Stimulated activated CD4-positive, alpha-beta T cell treated with anti-CD3 and anti-CD28 coated beads, Interleukin-15, amount 100 ng/mL, for 24 hours (primary cell): ENCODE results near the gene MCM7.
A peak's percentile ranks its signal among the peaks of the same experiment; 100 is the strongest.
"Not testable (repeated sequence)": the region's sequence is repeated elsewhere in the genome, so short reads cannot be mapped to it uniquely, and the experiment has no call there.

ENCODE experiments used
- DNase-seq: peaks from one replicate; pipeline ENCODE4 v3.0.0-alpha.2; 2020

The MCM7 gene

GRCh38 chr7:100101016-100101862 is at the start of gene MCM7, which contains the start of gene AP4M1:
MCM7 (minus strand) TSS chr7:100101397; CDS start chr7:100101294, 103 bp downstream.
AP4M1 (plus strand) TSS chr7:100101643; CDS start chr7:100101715, 72 bp downstream.
- DNase-seq: peak; percentile 99

- peak; percentile 99 for DNase-seq
Observed at GRCh38 chr7:100148559-100149328, 47.5 kb upstream of the MCM7 start, which contains the start of gene LAMTOR4. LAMTOR4 (plus strand) TSS chr7:100148918; CDS start chr7:100148973, 55 bp downstream.

- DNase-seq: no peak
Observed at GRCh38 chr7:100148225-100148558, 47.0 kb upstream of the MCM7 start.

- no peak for DNase-seq
Observed at GRCh38 chr7:100147278-100147677, 46.1 kb upstream of the MCM7 start.

GRCh38 chr7:100146350-100146749 is 45.2 kb upstream of the MCM7 start:
- DNase-seq: not testable (repeated sequence)

- DNase-seq: no peak
Observed at GRCh38 chr7:100142461-100142860, 41.3 kb upstream of the MCM7 start.

- no peak for DNase-seq
Observed at GRCh38 chr7:100141555-100141949, 40.4 kb upstream of the MCM7 start.

- no peak for DNase-seq
Observed at GRCh38 chr7:100137851-100138760, 36.9 kb upstream of the MCM7 start.

- peak; percentile 74 for DNase-seq
Observed at GRCh38 chr7:100132697-100133151, 31.5 kb upstream of the MCM7 start.

- DNase-seq: no peak
Observed at GRCh38 chr7:100132126-100132525, 30.9 kb upstream of the MCM7 start.

GRCh38 chr7:100130608-100131453 is 29.6 kb upstream of the MCM7 start:
- DNase-seq: peak; percentile 88

- not testable (repeated sequence) for DNase-seq
Observed at GRCh38 chr7:100130220-100130607, 29.0 kb upstream of the MCM7 start.

GRCh38 chr7:100128637-100128963 is 27.4 kb upstream of the MCM7 start:
- DNase-seq: no peak

GRCh38 chr7:100127866-100128636 is 26.9 kb upstream of the MCM7 start:
- peak; percentile 46 for DNase-seq

GRCh38 chr7:100126931-100127865 is 26.0 kb upstream of the MCM7 start, which contains the start of gene MBLAC1:
MBLAC1 (plus strand) TSS chr7:100126967; CDS start chr7:100127396, 429 bp downstream.
- DNase-seq: peak; percentile 93

GRCh38 chr7:100126239-100126930 is 25.2 kb upstream of the MCM7 start:
- DNase-seq: no peak

GRCh38 chr7:100124301-100125230 is 23.4 kb upstream of the MCM7 start:
- no peak for DNase-seq

- no peak for DNase-seq
Observed at GRCh38 chr7:100122568-100122967, 21.4 kb upstream of the MCM7 start.
